BLaER1 treated with 17β-estradiol and CSF1 and Interleukin-3, amounts not matched to agents 10 nM and 100 nM (cell line): Measurements from ENCODE around the gene OR7C1.
"Not testable (repeated sequence)": the region's sequence is repeated elsewhere in the genome, so short reads cannot be mapped to it uniquely, and the experiment has no call there.

Experiments
- H3K27ac ChIP-seq, 11 experiments: shearing (Covaris generic); formaldehyde crosslinking; 2 replicates each; pipeline ENCODE4 v1.8.1; 2022
- H3K27me3 ChIP-seq, 11 experiments: shearing (Covaris generic); formaldehyde crosslinking; 2 replicates each; pipeline ENCODE4 v1.8.1; 2022
- H3K36me3 ChIP-seq, 11 experiments: shearing (Covaris generic); formaldehyde crosslinking; 2 replicates each; pipeline ENCODE4 v1.8.1; 2022
- H3K4me1 ChIP-seq, 10 experiments: shearing (Covaris generic); formaldehyde crosslinking; 2 replicates each; pipeline ENCODE4 v1.8.1; 2022
- H3K4me2 ChIP-seq, 11 experiments: shearing (Covaris generic); formaldehyde crosslinking; 2 replicates each; pipeline ENCODE4 v1.8.1; 2022
- H3K4me3 ChIP-seq, 10 experiments: shearing (Covaris generic); formaldehyde crosslinking; 2 replicates each; pipeline ENCODE4 v1.8.1; 2022
- H3K9ac ChIP-seq, 11 experiments: shearing (Covaris generic); formaldehyde crosslinking; 2 replicates each; pipeline ENCODE4 v1.8.1; 2022
- H3K9me3 ChIP-seq, 11 experiments: shearing (Covaris generic); formaldehyde crosslinking; replicated peaks in 1 of 11; 2 replicates each; pipeline ENCODE4 v1.8.1; 2022
- H4K20me1 ChIP-seq, 11 experiments: shearing (Covaris generic); formaldehyde crosslinking; 2 replicates each; pipeline ENCODE4 v1.8.1; 2022
- Cebpa-rat ChIP-seq, 11 experiments: shearing (Covaris generic); IDR thresholded peaks; 2 replicates each; pipeline ENCODE4 v1.8.1; 2022

OR7C1 gene

GRCh38 chr19:14772995-14773394 is 62.0 kb downstream of the OR7C1 start:
- no peak for TF ChIP-seq Cebpa-rat (IDR thresholded peaks at IDR 0.05)
- H3K27me3 ChIP-seq = peaks cover 0 to 15% (median 5%) of the 10 kb centered on the region in 11 experiments; a peak in 7 of 22 replicates
- H3K4me2 ChIP-seq = peak overlapping the region in 5 of 11 experiments; percentile 70 to 98 (median 93); a peak in 7 of 22 replicates
- peaks cover 0 to 3% (median 0%) of the 10 kb centered on the region in 11 experiments; a peak in 2 of 22 replicates for H3K9me3 ChIP-seq
- H3K27ac ChIP-seq = no peak overlapping the region
- H3K4me1 ChIP-seq = peaks cover 55 to 80% (median 62%) of the 10 kb centered on the region in 10 experiments
- H3K4me3 ChIP-seq = peak overlapping the region in 1 of 10 experiments; percentile 34; a peak in 1 of 20 replicates
- H3K9ac ChIP-seq = no peak overlapping the region
- peaks cover 0 to 80% (median 38%) of the 10 kb centered on the region in 11 experiments; a peak in 13 of 22 replicates for H4K20me1 ChIP-seq
- peaks cover 0 to 74% (median 57%) of the 10 kb centered on the region in 11 experiments; a peak in 17 of 22 replicates for H3K36me3 ChIP-seq

- no peak for TF ChIP-seq Cebpa-rat (IDR thresholded peaks at IDR 0.05)
- H3K4me1 ChIP-seq = peaks cover 53 to 81% (median 60%) of the 10 kb centered on the region in 10 experiments
- H3K4me3 ChIP-seq = peak overlapping the region in 2 of 10 experiments; percentile 7 to 34; a peak in 2 of 20 replicates
- H3K27ac ChIP-seq = no peak overlapping the region
- peaks cover 0 to 3% (median 0%) of the 10 kb centered on the region in 11 experiments; a peak in 2 of 22 replicates for H3K9me3 ChIP-seq
- no peak overlapping the region for H3K9ac ChIP-seq
- H3K36me3 ChIP-seq = peaks cover 0 to 79% (median 62%) of the 10 kb centered on the region in 11 experiments; a peak in 17 of 22 replicates
- peaks cover 0 to 86% (median 43%) of the 10 kb centered on the region in 11 experiments; a peak in 13 of 22 replicates for H4K20me1 ChIP-seq
- H3K27me3 ChIP-seq = peaks cover 0 to 15% (median 5%) of the 10 kb centered on the region in 11 experiments; a peak in 7 of 22 replicates
- peak overlapping the region in 10 of 11 experiments; percentile 10 to 98 (median 51); a peak in 12 of 22 replicates for H3K4me2 ChIP-seq
Measured at GRCh38 chr19:14772467-14772866, 62.5 kb downstream of the OR7C1 start.

- Histone ChIP-seq H3K9me3 (peaks cover 0 to 3% (median 0%) of the 10 kb centered on the region in 11 experiments; a peak in 2 of 22 replicates), H3K4me1 (peaks cover 43 to 89% (median 51%) of the 10 kb centered on the region in 10 experiments), H3K27me3 (peaks cover 0 to 6% (median 5%) of the 10 kb centered on the region in 11 experiments; a peak in 6 of 22 replicates), H3K36me3 (peaks cover 0 to 92% (median 73%) of the 10 kb centered on the region in 11 experiments; a peak in 17 of 22 replicates), H4K20me1 (peaks cover 0 to 98% (median 51%) of the 10 kb centered on the region in 11 experiments; a peak in 13 of 22 replicates), H3K4me3 (peak overlapping the region in 2 of 10 experiments; percentile 17 to 34; a peak in 2 of 20 replicates), H3K4me2 (peak overlapping the region; percentile 28 to 98 (median 64); a peak in 20 of 22 replicates), H3K27ac (no peak overlapping the region), H3K9ac (no peak overlapping the region)
- no peak for TF ChIP-seq Cebpa-rat (IDR thresholded peaks at IDR 0.05)
Measured at GRCh38 chr19:14770944-14771839, 63.8 kb downstream of the OR7C1 start.

- Histone ChIP-seq H3K9me3 (peaks cover 0 to 3% (median 0%) of the 10 kb centered on the region in 11 experiments; a peak in 3 of 22 replicates), H3K4me2 (peak overlapping the region in 5 of 11 experiments; percentile 1 to 98 (median 70); a peak in 6 of 22 replicates), H3K27ac (no peak overlapping the region), H3K27me3 (peaks cover 0 to 6% (median 5%) of the 10 kb centered on the region in 11 experiments; a peak in 7 of 22 replicates), H4K20me1 (peaks cover 0 to 97% (median 51%) of the 10 kb centered on the region in 11 experiments; a peak in 13 of 22 replicates), H3K4me1 (peaks cover 33 to 93% (median 41%) of the 10 kb centered on the region in 10 experiments), H3K9ac (no peak overlapping the region), H3K36me3 (peaks cover 0 to 98% (median 75%) of the 10 kb centered on the region in 11 experiments; a peak in 17 of 22 replicates), H3K4me3 (no peak overlapping the region; a peak in 1 of 20 replicates)
- no peak for TF ChIP-seq Cebpa-rat (IDR thresholded peaks at IDR 0.05)
Measured at GRCh38 chr19:14770136-14770535, 64.8 kb downstream of the OR7C1 start.

- no peak for TF ChIP-seq Cebpa-rat (IDR thresholded peaks at IDR 0.05)
- Histone ChIP-seq H3K27ac (no peak overlapping the region), H4K20me1 (peaks cover 0 to 97% (median 51%) of the 10 kb centered on the region in 11 experiments; a peak in 13 of 22 replicates), H3K4me3 (no peak overlapping the region), H3K27me3 (peaks cover 0 to 15% (median 7%) of the 10 kb centered on the region in 11 experiments; a peak in 11 of 22 replicates), H3K4me1 (peaks cover 23 to 93% (median 34%) of the 10 kb centered on the region in 10 experiments), H3K9me3 (peaks cover 0 to 10% (median 0%) of the 10 kb centered on the region in 11 experiments; a peak in 7 of 22 replicates), H3K36me3 (peaks cover 0 to 98% (median 84%) of the 10 kb centered on the region in 11 experiments; a peak in 17 of 22 replicates), H3K9ac (no peak overlapping the region), H3K4me2 (peak overlapping the region in 2 of 11 experiments; percentile 24 to 50; a peak in 2 of 22 replicates)
Measured at GRCh38 chr19:14769201-14769600, 65.8 kb downstream of the OR7C1 start.

GRCh38 chr19:14768001-14768400 is 67.0 kb downstream of the OR7C1 start:
- Histone ChIP-seq H4K20me1 (peaks cover 0 to 97% (median 51%) of the 10 kb centered on the region in 11 experiments; a peak in 13 of 22 replicates), H3K4me1 (peaks cover 14 to 88% (median 26%) of the 10 kb centered on the region in 10 experiments), H3K4me3 (no peak overlapping the region), H3K4me2 (peak overlapping the region in 2 of 11 experiments; percentile 20 to 24; a peak in 3 of 22 replicates), H3K36me3 (peaks cover 0 to 100% (median 83%) of the 10 kb centered on the region in 11 experiments; a peak in 17 of 22 replicates), H3K27me3 (peaks cover 0 to 13% (median 8%) of the 10 kb centered on the region in 11 experiments; a peak in 11 of 22 replicates), H3K9me3 (peaks cover 0 to 15% (median 1%) of the 10 kb centered on the region in 11 experiments; a peak in 8 of 22 replicates), H3K9ac (no peak overlapping the region), H3K27ac (no peak overlapping the region)
- TF ChIP-seq Cebpa-rat (IDR thresholded peaks at IDR 0.05) = no peak

- Histone ChIP-seq H3K9ac (no peak overlapping the region), H4K20me1 (peaks cover 0 to 97% (median 49%) of the 10 kb centered on the region in 11 experiments; a peak in 13 of 22 replicates), H3K27me3 (peaks cover 0 to 13% (median 8%) of the 10 kb centered on the region in 11 experiments; a peak in 11 of 22 replicates), H3K27ac (no peak overlapping the region), H3K36me3 (peaks cover 0 to 100% (median 83%) of the 10 kb centered on the region in 11 experiments; a peak in 17 of 22 replicates), H3K4me2 (peak overlapping the region in 2 of 11 experiments; percentile 18 to 24; a peak in 1 of 22 replicates), H3K9me3 (peaks cover 0 to 18% (median 6%) of the 10 kb centered on the region in 11 experiments; a peak in 10 of 22 replicates), H3K4me1 (peaks cover 14 to 83% (median 22%) of the 10 kb centered on the region in 10 experiments), H3K4me3 (no peak overlapping the region)
- TF ChIP-seq Cebpa-rat (IDR thresholded peaks at IDR 0.05) = no peak
Measured at GRCh38 chr19:14767466-14767971, 67.5 kb downstream of the OR7C1 start.

GRCh38 chr19:14765841-14766240 is 69.1 kb downstream of the OR7C1 start:
- H3K36me3 ChIP-seq = peaks cover 0 to 100% (median 83%) of the 10 kb centered on the region in 11 experiments; a peak in 17 of 22 replicates
- H3K4me2 ChIP-seq, H3K9ac ChIP-seq, H3K4me3 ChIP-seq, H3K27ac ChIP-seq: not testable (repeated sequence)
- H3K9me3 ChIP-seq = peaks cover 0 to 23% (median 6%) of the 10 kb centered on the region in 11 experiments; a peak in 10 of 22 replicates
- peaks cover 0 to 13% (median 8%) of the 10 kb centered on the region in 11 experiments; a peak in 11 of 22 replicates for H3K27me3 ChIP-seq
- H4K20me1 ChIP-seq = peaks cover 0 to 97% (median 36%) of the 10 kb centered on the region in 11 experiments; a peak in 13 of 22 replicates
- H3K4me1 ChIP-seq = peaks cover 1 to 77% (median 6%) of the 10 kb centered on the region in 10 experiments

GRCh38 chr19:14765403-14765802 is 69.6 kb downstream of the OR7C1 start:
- Histone ChIP-seq H3K36me3 (peaks cover 0 to 100% (median 83%) of the 10 kb centered on the region in 11 experiments; a peak in 17 of 22 replicates), H3K9me3 (peaks cover 0 to 23% (median 5%) of the 10 kb centered on the region in 11 experiments; a peak in 9 of 22 replicates), H4K20me1 (peaks cover 0 to 97% (median 33%) of the 10 kb centered on the region in 11 experiments; a peak in 13 of 22 replicates), H3K27me3 (peaks cover 0 to 13% (median 8%) of the 10 kb centered on the region in 11 experiments; a peak in 11 of 22 replicates), H3K4me1 (peaks cover 0 to 76% (median 3%) of the 10 kb centered on the region in 10 experiments; a peak in 8 of 20 replicates)
- not testable (repeated sequence) for H3K4me2 ChIP-seq, H3K27ac ChIP-seq, H3K4me3 ChIP-seq, H3K9ac ChIP-seq
